CD14-positive monocyte (primary cell): ENCODE data around the gene CRISPLD2. TPM values are rescaled to one million over a fixed set of nuclear protein-coding genes. Genes with fewer than 3 reads are reported as not detected.

Experiments
- DNase-seq, 3 donors: peaks; one replicate each; pipeline ENCODE4 v3.0.0-alpha.2; 2011 to 2022
- H2AFZ ChIP-seq: 2 replicates; pipeline ENCODE4 v1.6.0; 2012; ENCODE audit warnings: mild to moderate bottlenecking, low read depth, low read length, inconsistent platforms; ENCODE audit not compliant: insufficient read depth, poor library complexity, severe bottlenecking
- H3K27ac ChIP-seq, 2 donors: 1 replicate in 1 of 2; 2 replicates in 1 of 2; pipeline ENCODE4 v1.5.1; 2012 to 2013; ENCODE audit warnings: low read length in 2 of 2, control low read depth in 1 of 2, inconsistent platforms in 1 of 2, low read depth in 1 of 2, mild to moderate bottlenecking in 1 of 2
- H3K27me3 ChIP-seq, 2 donors: one replicate each; pipeline versions ENCODE4 v1.6.0 to v1.6.1; 2011 to 2013; ENCODE audit warnings: low read length in 2 of 2; ENCODE audit not compliant: control insufficient read depth in 2 of 2, insufficient read depth in 2 of 2
- H3K36me3 ChIP-seq, 2 donors: replicated peaks in 1 of 2; 1 replicate in 1 of 2; 2 replicates in 1 of 2; pipeline versions ENCODE4 v1.5.1 to v1.6.1; 2012 to 2013; ENCODE audit warnings: low read length in 2 of 2, control low read depth in 1 of 2, inconsistent platforms in 1 of 2, mild to moderate bottlenecking in 1 of 2; ENCODE audit not compliant: insufficient read depth in 2 of 2, control insufficient read depth in 1 of 2
- H3K4me1 ChIP-seq, 2 donors: 1 replicate in 1 of 2; 2 replicates in 1 of 2; pipeline versions ENCODE4 v1.5.1 to v1.6.1; 2012 to 2013; ENCODE audit warnings: low read length in 2 of 2, control low read depth in 1 of 2, inconsistent platforms in 1 of 2, mild to moderate bottlenecking in 1 of 2, moderate library complexity in 1 of 2; ENCODE audit not compliant: insufficient read depth in 2 of 2, control insufficient read depth in 1 of 2
- H3K4me2 ChIP-seq: replicated peaks from 2 replicates; pipeline ENCODE3; 2012; ENCODE audit warnings: low read length, moderate library complexity, mild to moderate bottlenecking; ENCODE audit not compliant: poor library complexity, severe bottlenecking; ENCODE audit errors: extremely low read depth
- H3K4me3 ChIP-seq, 3 experiments: fragments of 200-600 bp in 1 of 3; sonication (generic) in 1 of 3; replicated peaks in 1 of 3; 1 replicate in 2 of 3; 2 replicates in 1 of 3; pipeline ENCODE4 v1.5.1; 2011 to 2013; ENCODE audit warnings: low read length in 3 of 3, mild to moderate bottlenecking in 3 of 3, control low read depth in 2 of 3, low read depth in 2 of 3, inconsistent platforms in 1 of 3, moderate library complexity in 1 of 3
- H3K79me2 ChIP-seq: 2 replicates; pipeline ENCODE4 v1.6.0; 2012; ENCODE audit warnings: mild to moderate bottlenecking, control low read depth, inconsistent platforms, low read length, moderate library complexity; ENCODE audit not compliant: insufficient read depth
- H3K9ac ChIP-seq: 2 replicates; pipeline ENCODE4 v1.6.0; 2017; ENCODE audit warnings: low read length, mild to moderate bottlenecking; ENCODE audit not compliant: insufficient read depth, poor library complexity, severe bottlenecking
- H3K9me3 ChIP-seq, 2 donors: replicated peaks in 1 of 2; 1 replicate in 1 of 2; 2 replicates in 1 of 2; pipeline versions ENCODE4 v1.5.1 to v1.6.1; 2012 to 2013; ENCODE audit warnings: low read length in 2 of 2, control low read depth in 1 of 2; ENCODE audit not compliant: control insufficient read depth in 1 of 2, insufficient read depth in 1 of 2
- H4K20me1 ChIP-seq: 2 replicates; pipeline ENCODE4 v1.6.0; 2012; ENCODE audit warnings: mild to moderate bottlenecking, low read length, control low read depth, moderate library complexity; ENCODE audit not compliant: insufficient read depth
- H3K27ac Mint-ChIP-seq, 7 donors: one replicate each; pipeline ENCODE4 v1.8.0; 2020; ENCODE audit warnings: mild to moderate bottlenecking in 7 of 7, mixed read lengths in 7 of 7, moderate library complexity in 6 of 7, inconsistent platforms in 2 of 7
- H3K27me3 Mint-ChIP-seq, 3 donors: one replicate each; pipeline ENCODE4 v1.8.0; 2021 to 2022; ENCODE audit warnings: low read depth in 3 of 3, mild to moderate bottlenecking in 3 of 3, mixed read lengths in 3 of 3, moderate library complexity in 3 of 3, inconsistent platforms in 1 of 3
- H3K36me3 Mint-ChIP-seq, 2 donors: one replicate each; pipeline ENCODE4 v1.8.0; 2020; ENCODE audit warnings: mixed read lengths in 2 of 2, inconsistent platforms in 1 of 2, mild to moderate bottlenecking in 1 of 2
- H3K4me1 Mint-ChIP-seq: one replicate; pipeline ENCODE4 v1.8.0; 2020; ENCODE audit warnings: mild to moderate bottlenecking, mixed read lengths
- H3K4me3 Mint-ChIP-seq, 2 donors: one replicate each; pipeline ENCODE4 v1.8.0; 2020; ENCODE audit warnings: mild to moderate bottlenecking in 2 of 2, mixed read lengths in 2 of 2, moderate library complexity in 1 of 2
- H3K9me3 Mint-ChIP-seq, 7 donors: one replicate each; pipeline ENCODE4 v1.8.0; 2020 to 2022; ENCODE audit warnings: mixed read lengths in 7 of 7, mild to moderate bottlenecking in 6 of 7, moderate library complexity in 6 of 7, inconsistent platforms in 2 of 7
- WGBS: methylation state at CpG from one replicate; pipeline ENCODE4 v1.1.5; 2013; ENCODE audit warnings: missing lambda C conversion rate; ENCODE audit not compliant: insufficient coverage; 5-methylcytosine and 5-hydroxymethylcytosine counted together
- intact Hi-C, 2 donors: fragments of 100-400 bp; cut with micrococcal nuclease; formaldehyde crosslinking; loops; one replicate each; pipeline versions ENCODE4 v1.15.0 to v1.15.1; 2023
- polyA plus RNA-seq, 3 donors: library from polyadenylated mRNA; depleted of rRNA in 1 of 3; unstranded in 2 of 3; stranded (reverse) in 1 of 3; fragments of 300-500 nt in 2 of 3; fragments of >200 nt in 1 of 3; fragmentation: Illumina TruSeq in 2 of 3; gene quantifications; 1 replicate in 2 of 3; 2 replicates in 1 of 3; pipeline ENCODE4 v1.2.3, GENCODE V29; 2012 to 2021
- TF ChIP-seq, protein P1 (sequence below): fragments of 200-600 bp; IDR thresholded peaks from one replicate; pipeline ENCODE4 v1.8.0; 2022; ENCODE audit warnings: antibody characterized with exemption, mild to moderate bottlenecking

CRISPLD2 gene
- polyA plus RNA-seq, 3 donors: 40.7 to 90.4 (median 69.0) TPM

DNA sequence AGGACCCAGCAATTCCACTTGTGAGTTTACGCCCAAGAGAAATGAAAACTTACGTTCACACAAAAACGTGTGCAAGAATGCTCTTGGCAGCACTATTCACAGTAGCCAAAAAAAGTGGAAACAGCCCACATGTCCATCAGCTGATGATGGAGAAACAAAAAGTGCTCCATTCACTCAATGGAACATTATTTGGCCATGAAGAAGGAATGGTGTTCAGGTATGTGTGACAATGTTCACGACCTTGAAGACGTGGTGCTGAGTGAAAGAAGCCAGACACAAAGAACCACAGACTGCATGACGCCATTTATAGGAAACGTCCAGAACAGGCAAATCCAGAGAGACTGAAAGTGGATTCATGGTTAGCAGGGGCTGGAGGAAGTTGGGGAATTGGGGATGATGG lies 106.7 kb downstream of the CRISPLD2 start:
- Mint-ChIP-seq H3K27me3 (peaks cover 4 to 7% (median 4%) of the 10 kb centered on the region in 3 donors), H3K27ac (no peak overlapping the region), H3K9me3 (peaks cover 0 to 7% (median 3%) of the 10 kb centered on the region in 7 donors), H3K4me3 (no peak overlapping the region), H3K4me1 (peaks cover 17% of the 10 kb centered on the region), H3K36me3 (peaks cover 0 to 4% of the 10 kb centered on the region in 2 donors)
- no peak for DNase-seq
- Histone ChIP-seq H3K4me3 (no peak overlapping the region), H3K36me3 (no peaks in the 10 kb centered on the region), H3K4me1 (peaks cover 4 to 28% of the 10 kb centered on the region in 2 donors), H4K20me1 (no peaks in the 10 kb centered on the region), H3K9me3 (no peaks in the 10 kb centered on the region), H3K27ac (no peak overlapping the region), H3K27me3 (no peaks in the 10 kb centered on the region), H3K79me2 (no peaks in the 10 kb centered on the region), H2AFZ (no peak overlapping the region), H3K4me2 (no peak overlapping the region), H3K9ac (no peak overlapping the region)
- 95% methylated on average over 4 of the region's 7 CpGs for WGBS
- TF ChIP-seq, protein P1, sequence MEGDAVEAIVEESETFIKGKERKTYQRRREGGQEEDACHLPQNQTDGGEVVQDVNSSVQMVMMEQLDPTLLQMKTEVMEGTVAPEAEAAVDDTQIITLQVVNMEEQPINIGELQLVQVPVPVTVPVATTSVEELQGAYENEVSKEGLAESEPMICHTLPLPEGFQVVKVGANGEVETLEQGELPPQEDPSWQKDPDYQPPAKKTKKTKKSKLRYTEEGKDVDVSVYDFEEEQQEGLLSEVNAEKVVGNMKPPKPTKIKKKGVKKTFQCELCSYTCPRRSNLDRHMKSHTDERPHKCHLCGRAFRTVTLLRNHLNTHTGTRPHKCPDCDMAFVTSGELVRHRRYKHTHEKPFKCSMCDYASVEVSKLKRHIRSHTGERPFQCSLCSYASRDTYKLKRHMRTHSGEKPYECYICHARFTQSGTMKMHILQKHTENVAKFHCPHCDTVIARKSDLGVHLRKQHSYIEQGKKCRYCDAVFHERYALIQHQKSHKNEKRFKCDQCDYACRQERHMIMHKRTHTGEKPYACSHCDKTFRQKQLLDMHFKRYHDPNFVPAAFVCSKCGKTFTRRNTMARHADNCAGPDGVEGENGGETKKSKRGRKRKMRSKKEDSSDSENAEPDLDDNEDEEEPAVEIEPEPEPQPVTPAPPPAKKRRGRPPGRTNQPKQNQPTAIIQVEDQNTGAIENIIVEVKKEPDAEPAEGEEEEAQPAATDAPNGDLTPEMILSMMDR: no peak
- intact Hi-C loops: loop anchor here in 1 of 2 donors (5.0 kb wide), 1 partner anchor 46 kb away; no protein-coding TSS in a partner anchor

DNA sequence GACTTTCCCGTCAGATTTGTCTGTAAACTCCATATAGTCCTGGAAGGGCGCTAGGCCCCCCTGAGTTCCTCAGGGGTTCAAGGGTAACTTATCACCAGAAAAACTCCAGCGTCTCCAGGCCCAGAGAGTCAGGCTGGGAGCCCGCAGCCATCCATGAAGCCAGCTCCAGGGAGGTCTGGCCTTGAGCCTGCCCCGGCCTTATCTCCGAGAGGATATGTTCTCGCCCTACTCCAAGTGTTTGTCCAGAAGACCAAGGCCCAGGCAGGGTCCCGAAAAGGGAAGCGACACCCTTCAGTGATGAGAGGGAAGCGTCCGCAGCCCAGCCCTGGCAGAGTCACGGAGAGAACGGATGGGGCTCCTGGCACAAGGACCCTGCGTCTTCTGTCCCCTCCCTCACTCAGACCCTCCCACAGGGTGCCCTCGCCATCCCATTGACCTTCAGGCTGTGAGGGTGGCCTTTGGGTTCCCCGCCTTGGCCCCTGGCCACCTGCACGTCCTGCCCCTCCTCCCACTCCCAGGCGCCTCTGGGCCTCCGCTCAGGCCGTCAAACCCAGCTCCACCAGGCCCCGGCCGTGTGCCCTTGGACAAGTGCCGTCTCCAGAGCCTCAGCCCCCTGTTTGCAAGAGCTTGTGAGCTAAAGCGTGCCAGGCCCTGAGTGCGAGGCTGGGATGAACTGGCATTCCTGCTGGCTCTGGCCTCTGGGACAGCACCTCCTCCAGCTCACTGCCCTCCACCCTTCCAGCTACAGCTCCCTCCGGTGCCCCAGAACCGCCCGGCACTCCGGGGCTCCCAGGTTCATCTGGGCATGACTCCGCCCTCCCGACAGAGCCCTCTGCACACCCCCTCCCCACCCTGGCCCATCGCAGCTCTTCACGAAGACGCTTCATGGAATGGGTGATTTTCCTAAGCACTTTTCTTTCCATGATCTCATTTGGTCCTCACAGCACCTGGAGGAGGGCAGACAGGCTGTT lies 108.1 kb downstream of the CRISPLD2 start:
- peaks cover 4 to 17% of the 10 kb centered on the region in 2 donors for H3K4me1 ChIP-seq
- no peak overlapping the region for H3K27ac ChIP-seq
- intact Hi-C loops: loop anchor here in 1 of 2 donors (5.0 kb wide), 1 partner anchor 44 kb away; no protein-coding TSS in a partner anchor

More for the DNA sequence above, 108.1 kb downstream of the CRISPLD2 start:
- Histone ChIP-seq H3K9me3 (no peaks in the 10 kb centered on the region), H4K20me1 (no peaks in the 10 kb centered on the region), H3K9ac (no peak overlapping the region), H3K4me3 (no peak overlapping the region), H3K27me3 (no peaks in the 10 kb centered on the region), H2AFZ (no peak overlapping the region), H3K36me3 (no peaks in the 10 kb centered on the region), H3K79me2 (no peaks in the 10 kb centered on the region), H3K4me2 (no peak overlapping the region)
- DNase-seq: no peak
- 90% methylated on average over 25 of the region's 34 CpGs for WGBS
- Mint-ChIP-seq H3K9me3 (peaks cover 0 to 7% (median 3%) of the 10 kb centered on the region in 7 donors), H3K36me3 (peaks cover 0 to 4% of the 10 kb centered on the region in 2 donors), H3K4me3 (no peak overlapping the region), H3K4me1 (peaks cover 13% of the 10 kb centered on the region), H3K27me3 (peaks cover 5 to 10% (median 7%) of the 10 kb centered on the region in 3 donors), H3K27ac (no peak overlapping the region)
- TF ChIP-seq, protein P1: no peak
